SKM-1 treated with dmso at 0.1 percent for 144 hours (cell line): Measurements from ENCODE around the gene RHBDF2.

Experiments used
- DNase-seq: peaks from one replicate; lab custom pipeline; 2025; ENCODE audit not compliant: unreplicated experiment; lab: John Stamatoyannopoulos, UW

The RHBDF2 gene

GRCh38 chr17:76467366-76467765, 33.9 kb downstream of the RHBDF2 start, which contains the start of gene AANAT:
Gene AANAT, plus strand, starts transcription at chr17:76467603. Its CDS starts 1,144 bp downstream, at chr17:76468747.
- no peak for DNase-seq

- no peak for DNase-seq
These were observed 34.5 kb downstream of the RHBDF2 start for GRCh38 chr17:76466775-76467130.

- DNase-seq, result no peak
These were observed 38.5 kb downstream of the RHBDF2 start for GRCh38 chr17:76462556-76463290.

DNA sequence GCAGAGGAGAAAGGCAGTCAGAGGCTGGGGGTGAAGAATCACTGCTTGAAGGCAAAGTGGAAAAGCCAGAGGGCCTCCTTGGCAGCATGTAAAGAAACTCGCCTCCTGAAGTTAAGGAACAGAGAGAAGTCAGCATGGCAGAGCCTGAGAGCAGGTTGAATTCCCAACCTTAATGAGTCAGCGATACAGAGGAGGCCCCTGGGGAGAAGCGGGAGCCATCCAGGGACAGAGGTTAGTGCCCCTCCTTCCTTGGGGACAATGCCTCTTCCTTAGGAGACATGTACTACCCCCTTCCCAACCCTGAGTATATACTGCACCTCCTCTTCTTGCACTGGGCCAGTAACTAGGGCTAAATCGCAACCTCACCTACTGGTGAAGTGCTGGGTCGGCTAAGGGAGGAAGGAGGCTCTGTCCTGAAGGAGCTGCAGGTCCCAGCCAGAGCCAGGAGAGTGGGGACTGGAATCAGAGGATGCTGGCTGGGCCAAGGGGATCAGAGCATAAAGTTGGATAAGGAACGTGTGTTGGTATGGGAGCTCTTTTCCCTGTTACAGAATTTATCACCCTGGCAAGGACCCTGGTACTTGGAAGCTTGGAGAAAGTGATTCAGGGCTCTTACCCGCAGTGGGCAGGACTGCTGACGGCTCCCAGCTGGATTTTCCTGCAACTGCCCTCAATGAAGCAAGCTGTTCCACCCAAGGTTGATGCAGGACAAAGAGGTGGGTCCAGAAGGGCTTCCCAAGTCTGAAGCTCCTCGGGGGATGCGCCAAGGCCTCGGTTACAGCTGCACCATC, 39.3 kb downstream of the RHBDF2 start:
- DNase-seq, result no peak

- DNase-seq, result no peak
These were observed 41.5 kb downstream of the RHBDF2 start for GRCh38 chr17:76459674-76460073.

DNA sequence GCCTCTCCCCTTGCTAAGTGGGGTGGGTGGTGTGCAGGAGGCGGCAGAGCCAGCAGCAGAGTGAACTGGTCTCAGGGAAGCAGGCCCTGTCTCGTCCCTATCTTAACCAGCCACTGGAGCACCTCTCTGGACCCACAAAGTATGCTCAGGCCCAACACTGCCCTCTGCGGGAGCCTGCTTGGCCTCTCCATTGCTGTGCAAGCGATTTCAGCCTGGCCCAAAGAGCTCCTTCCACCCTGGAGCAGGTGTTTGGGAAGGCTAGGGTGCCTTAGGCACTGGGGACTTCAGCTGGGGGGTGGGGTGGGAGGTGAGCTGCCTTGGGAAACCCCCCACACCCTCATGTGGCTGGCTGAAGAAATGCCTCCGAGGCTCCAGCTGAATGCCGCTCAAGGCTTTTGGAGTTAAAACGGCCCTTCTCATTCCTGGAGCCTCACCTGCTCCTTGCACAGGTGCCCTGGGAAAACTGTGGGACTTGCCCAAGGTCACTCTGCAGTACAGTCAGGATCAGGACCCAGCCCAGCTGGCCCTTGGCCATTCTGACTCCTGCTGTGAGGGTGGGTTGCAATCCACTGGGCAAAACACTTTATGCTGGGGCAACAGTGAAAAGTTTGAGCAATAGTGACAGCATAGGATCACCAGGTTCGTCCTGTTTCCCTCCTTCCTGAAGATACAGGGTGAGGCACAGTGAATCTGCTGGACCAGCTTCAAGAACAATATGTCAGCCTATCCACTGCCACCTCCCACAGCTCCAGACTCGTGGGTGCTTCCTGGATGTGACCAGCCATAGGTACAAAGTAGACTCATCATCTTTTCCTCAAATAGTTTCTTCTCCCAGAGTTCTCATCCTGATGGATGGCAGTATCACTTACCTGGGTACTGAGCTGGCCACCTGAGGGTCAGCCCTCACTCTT, 42.4 kb downstream of the RHBDF2 start:
- DNase-seq, result no peak

DNA sequence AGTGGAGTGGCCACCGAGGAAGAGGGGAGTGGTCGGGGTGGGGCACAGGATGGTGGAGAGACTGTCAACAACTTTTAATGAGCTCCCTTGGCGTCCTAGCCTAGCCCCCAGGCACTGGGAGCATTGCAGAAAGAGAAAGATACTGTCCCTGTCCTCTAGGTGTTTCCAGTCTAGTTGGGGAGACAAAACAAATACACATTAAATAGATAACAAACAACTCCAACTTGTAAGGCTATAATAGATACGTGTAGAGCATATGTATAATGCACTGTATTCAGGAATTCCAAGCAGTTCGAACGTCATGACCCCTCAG, 47.8 kb downstream of the RHBDF2 start:
- no peak for DNase-seq

DNA sequence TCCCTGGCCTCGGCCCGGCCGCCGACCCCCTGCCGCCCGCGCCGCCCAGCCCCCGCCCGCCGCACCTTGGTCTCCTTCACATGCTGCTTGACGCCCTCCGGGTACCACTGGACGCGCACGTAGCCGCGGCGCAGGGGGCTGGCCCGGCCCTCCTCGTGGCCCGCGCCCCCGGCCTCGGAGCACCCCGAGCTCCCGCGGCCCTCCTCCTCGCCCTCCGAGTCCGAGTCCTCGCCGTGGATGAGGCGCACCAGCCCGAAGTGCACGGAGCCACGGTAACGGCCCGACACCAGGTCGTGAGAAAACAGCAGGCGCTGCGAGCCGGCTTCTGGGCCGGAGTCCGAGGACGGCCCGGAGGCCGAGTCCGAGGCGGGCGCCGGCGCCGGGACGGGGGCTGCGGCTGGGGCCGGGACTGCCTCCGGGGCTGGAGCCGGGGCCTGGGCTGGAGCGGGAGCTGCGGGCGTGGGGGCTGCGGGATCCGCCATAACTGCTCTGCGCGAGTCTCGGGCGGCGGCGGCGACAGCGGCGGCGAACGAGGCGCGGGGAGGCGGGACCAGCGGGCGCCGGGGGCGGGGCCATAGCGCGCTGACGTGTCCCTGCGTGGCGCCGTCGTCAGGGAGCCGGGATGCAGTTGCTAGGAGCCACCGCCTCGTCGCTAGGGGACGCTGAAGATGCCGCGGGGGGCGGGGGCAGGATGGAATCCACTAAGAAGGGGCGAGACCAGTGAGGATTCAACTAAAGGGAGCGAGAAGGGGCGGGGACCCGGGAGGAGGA, 48.4 kb downstream of the RHBDF2 start, which contains the start of gene UBE2O:
Gene UBE2O (minus strand): TSS at position 493 of the 771 bp plus-strand sequence. CDS start 11 bp downstream, at position 482.
- DNase-seq, result peak; percentile 73

DNA sequence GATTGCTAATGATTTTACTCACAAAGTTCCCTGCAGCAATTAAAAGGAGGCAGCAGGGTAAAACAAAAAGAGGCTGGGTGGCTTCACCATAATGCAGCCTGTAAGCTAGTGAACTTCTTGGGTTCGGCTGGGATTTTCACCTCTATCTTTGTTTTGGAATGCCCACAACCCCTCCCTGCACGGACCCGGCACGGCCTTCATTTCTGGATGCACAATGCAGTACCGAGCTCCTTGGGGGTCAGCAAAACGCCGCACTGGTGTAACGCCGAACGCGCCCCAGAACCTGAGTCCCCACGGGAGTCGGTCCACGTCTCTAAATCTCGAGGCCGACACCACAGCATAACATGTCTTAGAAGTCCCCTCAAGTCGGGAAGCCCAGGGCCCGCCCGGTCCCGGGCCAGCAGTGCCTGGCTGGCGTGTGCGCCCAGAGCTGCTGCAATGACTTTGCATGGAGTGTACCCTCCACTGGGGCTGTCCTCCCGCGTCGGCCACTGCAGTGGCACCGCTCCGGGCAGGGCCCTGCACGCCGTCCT, 49.0 kb downstream of the RHBDF2 start:
- DNase-seq, result no peak

GRCh38 chr17:76451506-76451905, 49.7 kb downstream of the RHBDF2 start:
- no peak for DNase-seq

GRCh38 chr17:76449126-76449525, 52.1 kb downstream of the RHBDF2 start:
- DNase-seq, result no peak

DNA sequence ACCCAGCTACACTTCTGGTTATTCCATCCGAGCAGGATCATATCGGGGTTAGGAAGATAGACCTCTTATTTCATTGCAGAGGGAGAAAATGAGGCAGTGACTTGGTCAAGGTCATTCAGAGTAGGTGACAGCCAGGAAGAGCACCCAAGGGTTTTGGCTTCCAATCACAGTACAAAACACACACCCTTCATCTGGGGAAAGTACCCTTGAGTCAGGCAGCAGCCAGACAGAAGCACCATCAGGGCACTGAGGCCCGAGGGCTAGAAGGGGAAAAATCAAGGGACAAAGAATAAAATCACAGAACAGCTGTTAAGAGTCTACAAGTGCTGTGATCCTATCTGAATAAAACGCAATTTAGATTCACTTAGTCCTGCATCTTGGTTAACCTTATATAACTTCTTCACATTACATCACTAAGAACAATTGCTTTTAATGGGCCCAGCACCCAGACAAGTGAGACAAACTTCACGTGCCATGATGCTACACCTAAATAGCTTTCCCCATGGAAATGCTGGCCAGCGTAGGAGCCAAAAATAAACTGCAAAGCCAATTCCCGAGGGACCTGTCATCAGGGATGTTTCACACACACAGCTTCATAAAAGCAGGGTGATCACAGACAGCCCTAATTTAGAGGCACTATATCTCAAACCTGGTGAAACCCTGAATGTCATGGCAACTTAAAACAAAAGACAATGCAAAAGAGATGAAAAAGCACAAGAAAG, 53.1 kb downstream of the RHBDF2 start:
- no peak for DNase-seq

GRCh38 chr17:76446449-76447231, 54.6 kb downstream of the RHBDF2 start:
- no peak for DNase-seq

- no peak for DNase-seq
These were observed 55.4 kb downstream of the RHBDF2 start for GRCh38 chr17:76445697-76446448.

GRCh38 chr17:76444518-76445311, 56.5 kb downstream of the RHBDF2 start:
- DNase-seq, result no peak

DNA sequence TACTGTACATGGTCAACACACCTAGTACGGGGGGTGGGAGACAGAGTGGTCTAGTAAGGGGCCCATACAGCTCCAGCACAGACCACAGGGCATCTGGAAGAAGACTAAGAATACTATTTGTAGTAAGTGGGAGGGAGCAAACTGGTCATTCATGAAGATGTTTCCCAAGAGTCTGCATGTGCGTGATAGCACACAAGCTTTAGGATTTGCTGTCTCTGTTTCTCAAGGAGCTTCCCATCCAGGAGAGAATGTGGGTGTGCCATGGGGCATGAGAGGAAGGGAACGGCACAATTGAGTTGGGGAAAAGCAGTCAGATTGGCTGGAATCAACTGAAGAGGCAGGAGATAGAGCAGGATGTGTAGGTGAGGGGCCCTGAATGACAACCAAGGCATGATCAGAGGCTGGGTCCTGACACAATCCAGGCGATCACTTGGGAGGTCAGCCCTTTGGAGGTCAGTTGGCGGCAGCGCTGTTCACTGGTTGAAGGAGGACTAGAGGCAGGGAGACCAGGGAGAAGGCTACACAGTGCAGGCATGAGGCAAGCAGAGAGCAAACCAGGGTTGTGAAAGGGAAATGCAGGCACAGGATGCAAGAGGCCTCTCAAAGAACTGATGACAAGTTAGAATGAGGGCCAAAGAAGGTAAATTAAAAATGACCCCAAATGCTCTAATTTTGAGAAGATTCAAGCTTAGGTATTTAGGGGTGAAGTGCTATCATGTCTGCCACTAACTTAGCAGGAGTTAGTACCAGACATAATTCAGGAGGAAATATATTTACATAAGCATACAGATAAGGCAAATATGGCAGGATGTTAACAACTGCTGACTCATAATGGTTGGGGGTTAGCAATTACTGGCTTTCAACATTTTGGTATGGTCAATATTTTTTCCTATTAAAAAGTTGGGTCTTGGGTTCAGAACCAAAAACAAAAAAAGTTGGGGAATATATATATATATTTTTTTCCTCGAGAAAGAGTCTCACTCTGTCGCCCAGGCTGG, 58.6 kb downstream of the RHBDF2 start:
- no peak for DNase-seq
